PC-3 (cell line): ENCODE data around the gene ADORA2B. TPM values are rescaled to one million over a fixed set of nuclear protein-coding genes. Genes with fewer than 3 reads are reported as not detected.

Experiments used
- ATAC-seq: fragments of 200-7000 bp; cut with Tn5 transposase; 2 replicates; pipeline ENCODE4 v1.9.1; 2020; ENCODE audit warnings: mild to moderate bottlenecking, moderate library complexity
- BruUV-seq: library from RNA; stranded (reverse); fragments of 400-500 nt; replicated peaks from 2 replicates; lab custom pipeline; 2021; lab: Mats Ljungman, UMichigan
- CTCF ChIA-PET: fragments of 300-600 bp; sonication (Branson Sonifier 250); formaldehyde crosslinking; loops from one replicate; lab custom pipeline; 2022; ENCODE audit warnings: antibody characterized with exemption; lab: Charles Lee
- POLR2A ChIA-PET: fragments of 300-600 bp; sonication (Branson Sonifier 250); formaldehyde crosslinking; loops from one replicate; lab custom pipeline; 2022; ENCODE audit warnings: antibody characterized with exemption; ENCODE audit not compliant: unreplicated experiment; lab: Charles Lee
- DNase-seq: peaks from one replicate; pipeline ENCODE4 v3.0.0-alpha.2; 2015
- H2AFZ ChIP-seq: fragments of 300-600 bp; sonication (generic); 2 replicates; pipeline ENCODE4 v1.6.0; 2016; ENCODE audit warnings: antibody characterized with exemption, low read length
- H3F3A ChIP-seq: fragments of 300-600 bp; sonication (generic); one replicate; pipeline ENCODE4 v1.6.0; 2017; ENCODE audit warnings: antibody characterized with exemption, low read length, control low read depth, mild to moderate bottlenecking; ENCODE audit not compliant: unreplicated experiment
- H3K27ac ChIP-seq: fragments of 300-600 bp; sonication (generic); 2 replicates; pipeline ENCODE4 v1.5.1; 2016; ENCODE audit warnings: mild to moderate bottlenecking, low read length
- H3K27me3 ChIP-seq: fragments of 300-600 bp; sonication (generic); 2 replicates; pipeline ENCODE4 v1.6.1; 2016; ENCODE audit warnings: low read length, mixed read lengths
- H3K36me3 ChIP-seq: fragments of 300-600 bp; sonication (generic); 2 replicates; pipeline ENCODE4 v1.6.1; 2016; ENCODE audit warnings: low read depth, mixed run types, low read length, mixed read lengths
- H3K4me1 ChIP-seq: fragments of 300-600 bp; sonication (generic); 2 replicates; pipeline ENCODE4 v1.5.1; 2016; ENCODE audit warnings: low read length; ENCODE audit not compliant: insufficient read depth
- H3K4me2 ChIP-seq: fragments of 300-600 bp; sonication (generic); 2 replicates; pipeline ENCODE4 v1.6.0; 2016; ENCODE audit warnings: low read length
- H3K4me3 ChIP-seq: fragments of 300-600 bp; sonication (generic); 2 replicates; pipeline ENCODE4 v1.5.1; 2016; ENCODE audit warnings: mild to moderate bottlenecking, low read length, mixed read lengths
- H3K79me2 ChIP-seq: fragments of 300-600 bp; sonication (generic); 2 replicates; pipeline ENCODE4 v1.6.1; 2017; ENCODE audit warnings: low read length, mixed read lengths
- H3K9ac ChIP-seq: fragments of 300-600 bp; sonication (generic); 2 replicates; pipeline ENCODE4 v1.6.0; 2016; ENCODE audit warnings: mild to moderate bottlenecking, low read length
- H3K9me2 ChIP-seq: fragments of 300-600 bp; sonication (generic); replicated peaks from 2 replicates; pipeline ENCODE4 v1.6.1; 2016; ENCODE audit warnings: mixed run types, low read length, mixed read lengths
- H3K9me3 ChIP-seq: fragments of 300-600 bp; sonication (generic); 2 replicates; pipeline ENCODE4 v1.6.1; 2016; ENCODE audit warnings: low read length, mixed read lengths
- H4K20me1 ChIP-seq: fragments of 300-600 bp; sonication (generic); 2 replicates; pipeline ENCODE4 v1.6.1; 2016; ENCODE audit warnings: low read length, mixed read lengths
- CTCF ChIP-seq: fragments of 300-600 bp; sonication (generic); conservative IDR thresholded peaks from 2 replicates; pipeline ENCODE4 v1.5.1; 2017; ENCODE audit warnings: antibody characterized with exemption, low read depth, mild to moderate bottlenecking, low read length
- EZH2 ChIP-seq: fragments of 300-600 bp; sonication (generic); IDR thresholded peaks from one replicate; pipeline ENCODE4 v1.6.1; 2017; ENCODE audit warnings: antibody characterized with exemption, mild to moderate bottlenecking, low read length; ENCODE audit not compliant: unreplicated experiment
- EZH2phosphoT487 ChIP-seq: fragments of 300-600 bp; sonication (generic); IDR thresholded peaks from 2 replicates; pipeline ENCODE4 v1.6.1; 2018; ENCODE audit warnings: mild to moderate bottlenecking, antibody characterized with exemption, low read length, borderline replicate concordance
- intact Hi-C: fragments of 100-400 bp; cut with micrococcal nuclease; formaldehyde crosslinking; loops from 2 replicates; pipeline ENCODE4 v1.9.0; 2023
- total RNA-seq: library from RNA; depleted of rRNA; stranded (reverse); fragments of >200 nt; gene quantifications from 2 replicates; pipeline ENCODE4 v1.2.3, GENCODE V29; 2014

ADORA2B gene
- total RNA-seq, 1 experiment from 2014 or later: 118 TPM

- ATAC-seq: no peak
- ChIA-PET POLR2A (no interaction called here), CTCF (no interaction called here)
- Histone ChIP-seq H3K9me2 (no peaks in the 10 kb centered on the region), H3K27me3 (no peaks in the 10 kb centered on the region), H3F3A (peaks cover 5% of the 10 kb centered on the region), H3K4me3 (no peak overlapping the region), H3K4me1 (peaks cover 14% of the 10 kb centered on the region), H4K20me1 (no peaks in the 10 kb centered on the region), H3K9ac (no peak overlapping the region), H3K4me2 (no peak overlapping the region), H3K79me2 (no peaks in the 10 kb centered on the region), H3K9me3 (no peaks in the 10 kb centered on the region), H3K27ac (no peak overlapping the region), H2AFZ (no peak overlapping the region), H3K36me3 (no peaks in the 10 kb centered on the region)
- intact Hi-C loops: no loop called here
- no peak for DNase-seq
- no TSS peak for BruUV-seq
- TF ChIP-seq CTCF (no peak), EZH2phosphoT487 (no peak), EZH2 (no peak)
Measured at GRCh38 chr17:15926039-15926740, 18.7 kb upstream of the ADORA2B start.

GRCh38 chr17:15928286-15928785, 16.6 kb upstream of the ADORA2B start:
- H3K27me3 ChIP-seq: no peaks in the 10 kb centered on the region
- POLR2A ChIA-PET: no interaction called here
- H3F3A ChIP-seq: no peaks in the 10 kb centered on the region
- CTCF ChIA-PET: no interaction called here
- no peak overlapping the region for H3K9ac ChIP-seq
- no peaks in the 10 kb centered on the region for H3K9me3 ChIP-seq
- DNase-seq (no peak), ATAC-seq (no peak)
- H3K9me2 ChIP-seq: no peaks in the 10 kb centered on the region
- no peak overlapping the region for H2AFZ ChIP-seq
- no peak for TF ChIP-seq EZH2
- no peak for TF ChIP-seq CTCF
- no peak for TF ChIP-seq EZH2phosphoT487
- H4K20me1 ChIP-seq: no peaks in the 10 kb centered on the region
- peaks cover 5% of the 10 kb centered on the region; the same call in 1 of the 2 replicates for H3K4me1 ChIP-seq
- H3K4me2 ChIP-seq: no peak overlapping the region
- H3K4me3 ChIP-seq: no peak overlapping the region
- no peaks in the 10 kb centered on the region for H3K36me3 ChIP-seq
- no peaks in the 10 kb centered on the region for H3K79me2 ChIP-seq
- H3K27ac ChIP-seq: no peak overlapping the region
- intact Hi-C loops: no loop called here
- BruUV-seq: no TSS peak

- Histone ChIP-seq H3K9me3 (no peaks in the 10 kb centered on the region), H4K20me1 (no peaks in the 10 kb centered on the region), H3K4me1 (peaks cover 5% of the 10 kb centered on the region; the same call in 1 of the 2 replicates), H3K4me3 (no peak overlapping the region), H2AFZ (no peak overlapping the region), H3K9ac (no peak overlapping the region), H3K27ac (no peak overlapping the region), H3K9me2 (no peaks in the 10 kb centered on the region), H3K79me2 (no peaks in the 10 kb centered on the region), H3K27me3 (no peaks in the 10 kb centered on the region), H3F3A (no peaks in the 10 kb centered on the region), H3K4me2 (no peak overlapping the region), H3K36me3 (no peaks in the 10 kb centered on the region)
- ATAC-seq: no peak
- no TSS peak for BruUV-seq
- DNase-seq: no peak
- TF ChIP-seq EZH2phosphoT487: no peak
- no peak for TF ChIP-seq CTCF
- TF ChIP-seq EZH2: no peak
- POLR2A ChIA-PET: no interaction called here
- intact Hi-C loops: no loop called here
- CTCF ChIA-PET: no interaction called here
Measured at GRCh38 chr17:15929941-15930340, 15.0 kb upstream of the ADORA2B start.
